SK-N-MC (cell line): Measurements from ENCODE around the gene DUSP3.

ENCODE experiments used
- DNase-seq: peaks from one replicate; pipeline ENCODE4 v3.0.0-alpha.2; 2011; ENCODE audit warnings: low read depth, low spot score
- H3K27ac ChIP-seq: fragments of 200-600 bp; sonication (generic); 2 replicates; pipeline ENCODE4 v1.5.1; 2016; ENCODE audit warnings: mixed run types
- H3K36me3 ChIP-seq: fragments of 200-600 bp; sonication (generic); 2 replicates; pipeline ENCODE4 v1.6.1; 2017; ENCODE audit warnings: antibody characterized with exemption, low read length, mixed read lengths; ENCODE audit not compliant: insufficient read depth
- H3K4me3 ChIP-seq: fragments of 200-600 bp; sonication (generic); 2 replicates; pipeline ENCODE4 v1.5.1; 2016
- H3K9ac ChIP-seq: fragments of 200-600 bp; sonication (generic); 2 replicates; pipeline ENCODE4 v1.8.0; 2017; ENCODE audit warnings: mixed run types, mixed read lengths; ENCODE audit not compliant: insufficient read length
- H3K9me3 ChIP-seq: fragments of 200-600 bp; sonication (generic); 2 replicates; pipeline ENCODE4 v1.6.1; 2017; ENCODE audit warnings: low read depth, mild to moderate bottlenecking, antibody characterized with exemption, low read length, moderate library complexity, mixed read lengths
- EZH2 ChIP-seq: fragments of 200-600 bp; sonication (generic); IDR thresholded peaks from one replicate; pipeline ENCODE4 v1.6.1; 2017; ENCODE audit warnings: antibody characterized with exemption
- FOXP2 ChIP-seq: optimal IDR thresholded peaks from 2 replicates; pipeline ENCODE3; 2011; ENCODE audit warnings: mild to moderate bottlenecking, moderate library complexity; ENCODE audit not compliant: insufficient read depth; ENCODE audit errors: extremely low read length, control extremely low read depth
- POLR2AphosphoS5 ChIP-seq: IDR thresholded peaks from 2 replicates; pipeline ENCODE4 v1.6.1; 2012; ENCODE audit warnings: mild to moderate bottlenecking, low read depth, low read length, borderline replicate concordance

DUSP3 gene

DNA sequence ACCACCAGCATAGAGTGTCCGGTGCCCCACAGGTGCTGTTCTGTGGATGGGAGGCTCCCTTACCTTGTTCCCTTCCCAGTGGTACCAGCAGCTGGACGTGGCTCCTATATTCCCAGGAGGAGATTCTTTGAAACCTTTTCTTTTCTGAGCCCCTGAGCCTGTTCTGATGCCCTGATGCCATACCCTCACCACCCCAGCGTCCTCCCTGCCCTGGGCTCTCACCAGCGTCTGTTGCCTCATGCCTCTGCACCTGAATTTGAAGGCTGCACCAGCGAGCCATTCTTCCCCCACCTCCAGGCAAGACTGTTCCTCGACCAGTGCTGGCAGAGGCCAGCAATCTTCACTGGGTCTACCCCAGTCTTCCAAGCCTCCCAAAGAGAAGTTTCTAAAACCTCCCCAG is 20.7 kb downstream of the DUSP3 start:
- Histone ChIP-seq H3K4me3 (no peak overlapping the region), H3K9ac (no peak overlapping the region), H3K9me3 (no peaks in the 10 kb centered on the region), H3K36me3 (no peaks in the 10 kb centered on the region), H3K27ac (no peak overlapping the region)
- no peak for DNase-seq
- TF ChIP-seq EZH2 = no peak
- TF ChIP-seq POLR2AphosphoS5 = no peak
- no peak for TF ChIP-seq FOXP2

- Histone ChIP-seq H3K4me3 (no peak overlapping the region), H3K9ac (no peak overlapping the region), H3K36me3 (no peaks in the 10 kb centered on the region), H3K9me3 (no peaks in the 10 kb centered on the region), H3K27ac (no peak overlapping the region)
- TF ChIP-seq FOXP2 = no peak
- TF ChIP-seq EZH2 = no peak
- no peak for TF ChIP-seq POLR2AphosphoS5
- DNase-seq = no peak
Measured at GRCh38 chr17:43757171-43757660, 21.6 kb downstream of the DUSP3 start.

- Histone ChIP-seq H3K4me3 (no peak overlapping the region), H3K27ac (no peak overlapping the region), H3K9ac (no peak overlapping the region), H3K36me3 (no peaks in the 10 kb centered on the region), H3K9me3 (no peaks in the 10 kb centered on the region)
- no peak for DNase-seq
- TF ChIP-seq EZH2 = no peak
- no peak for TF ChIP-seq POLR2AphosphoS5
- TF ChIP-seq FOXP2 = no peak
Measured at GRCh38 chr17:43756201-43756600, 22.6 kb downstream of the DUSP3 start.

DNA sequence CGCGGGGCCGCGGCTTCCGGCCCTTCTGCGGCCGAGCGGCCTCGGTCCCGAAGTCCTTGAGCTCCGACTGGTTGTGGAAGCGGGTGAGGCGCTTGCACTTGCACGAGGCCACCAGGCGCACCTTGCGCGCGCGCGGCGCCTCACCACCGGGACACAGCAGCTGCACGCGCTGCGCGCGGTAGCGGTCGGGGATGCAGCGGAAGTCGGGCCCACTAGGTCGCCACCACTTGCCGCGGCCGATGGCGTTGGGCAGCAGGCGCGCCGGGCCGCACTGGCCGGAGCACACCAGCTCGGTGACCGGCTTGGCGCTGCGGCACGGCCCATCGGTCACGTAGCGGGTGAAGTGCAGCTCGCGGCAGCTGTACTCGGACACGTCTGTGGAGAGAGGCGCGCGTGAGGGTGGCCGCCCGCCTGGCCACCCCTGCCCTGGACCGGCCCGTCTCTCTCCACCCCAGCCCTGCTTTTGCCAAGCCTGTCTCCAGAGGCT is 23.3 kb downstream of the DUSP3 start:
- DNase-seq = no peak

DNA sequence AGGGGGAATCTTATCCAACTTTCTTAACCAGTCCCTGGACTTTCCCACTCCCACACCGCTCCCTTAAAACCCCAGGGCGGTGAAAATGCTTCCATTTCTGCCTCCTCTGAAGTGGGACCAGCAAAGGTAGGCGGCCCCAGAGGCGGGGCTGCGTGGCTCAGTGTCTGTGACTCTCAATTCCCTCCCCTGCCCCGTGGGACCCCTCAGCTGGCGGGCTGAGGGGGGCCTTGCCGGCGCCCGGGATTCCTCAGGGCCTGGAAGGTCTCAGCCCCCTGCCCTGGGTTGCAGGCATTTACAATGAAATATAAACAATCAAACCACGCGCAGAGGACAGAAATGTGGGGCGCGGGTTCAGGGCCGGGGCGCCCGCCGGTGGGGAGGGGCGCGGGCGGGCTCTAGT is 23.8 kb downstream of the DUSP3 start:
- TF ChIP-seq EZH2 = no peak
- no peak for TF ChIP-seq FOXP2
- no peak for TF ChIP-seq POLR2AphosphoS5
- Histone ChIP-seq H3K36me3 (no peaks in the 10 kb centered on the region), H3K9ac (no peak overlapping the region), H3K4me3 (no peak overlapping the region), H3K9me3 (no peaks in the 10 kb centered on the region), H3K27ac (no peak overlapping the region)
- DNase-seq = no peak

More for the DNA sequence above, 23.3 kb downstream of the DUSP3 start:
- Histone ChIP-seq H3K27ac (no peak overlapping the region), H3K9ac (no peak overlapping the region), H3K4me3 (no peak overlapping the region), H3K36me3 (no peaks in the 10 kb centered on the region), H3K9me3 (no peaks in the 10 kb centered on the region)
- no peak for TF ChIP-seq FOXP2
- peak; percentile 56 for TF ChIP-seq EZH2

DNA sequence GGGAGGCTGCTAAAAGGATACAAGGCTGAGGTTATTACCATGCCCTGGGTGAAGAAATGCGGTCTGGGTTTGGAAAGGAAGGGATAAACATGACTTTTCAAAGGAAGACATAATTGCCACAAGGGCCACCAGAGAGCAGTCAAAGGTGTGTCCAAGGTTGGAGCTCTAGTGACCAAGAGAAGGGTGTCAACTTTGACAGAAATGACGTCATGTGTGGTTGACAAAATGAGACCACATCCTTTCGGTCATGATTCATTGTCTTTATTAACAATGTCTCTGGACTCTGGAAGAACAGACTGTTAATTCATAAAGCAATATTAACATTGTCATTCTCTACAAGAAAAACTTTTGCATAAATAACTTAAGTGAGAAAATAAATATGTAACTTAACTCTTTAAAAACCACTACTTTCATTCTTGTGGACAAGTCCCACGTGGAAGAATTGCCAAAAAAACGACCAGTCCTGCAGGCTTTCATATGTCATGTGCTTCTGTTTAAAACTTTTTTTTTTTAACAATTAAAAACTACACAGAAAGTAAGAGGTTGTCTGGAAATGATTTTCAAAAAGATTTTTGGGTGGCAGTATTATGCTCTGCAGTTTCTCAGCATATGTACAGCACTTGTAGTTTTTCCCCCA is 25.2 kb downstream of the DUSP3 start:
- no peak overlapping the region for H3K4me3 ChIP-seq
- H3K9me3 ChIP-seq = no peaks in the 10 kb centered on the region
- TF ChIP-seq EZH2 (no peak), POLR2AphosphoS5 (no peak), FOXP2 (no peak)
- no peaks in the 10 kb centered on the region for H3K36me3 ChIP-seq
- no peak overlapping the region for H3K9ac ChIP-seq
- no peak overlapping the region for H3K27ac ChIP-seq
- no peak for DNase-seq

DNA sequence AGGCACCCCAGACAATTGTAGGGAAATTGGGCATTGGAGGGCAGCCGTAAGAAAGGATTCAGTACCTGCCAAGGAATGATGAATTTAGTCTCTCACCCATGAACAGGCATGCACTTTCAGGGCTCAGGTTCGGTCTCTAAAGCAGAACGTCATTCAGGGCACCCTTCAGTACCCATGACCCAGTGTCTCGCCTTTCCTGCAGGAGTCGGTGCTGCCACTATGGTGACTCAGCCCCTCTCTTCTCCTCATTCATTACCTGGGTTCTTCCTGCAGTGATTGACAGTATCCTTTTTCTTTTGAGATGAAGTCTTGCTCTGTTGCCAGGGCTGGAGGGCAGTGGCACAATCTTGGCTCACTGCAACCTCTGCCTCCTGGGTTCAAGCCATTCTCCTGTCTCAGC is 28.6 kb downstream of the DUSP3 start:
- TF ChIP-seq FOXP2 (no peak), POLR2AphosphoS5 (no peak)
- Histone ChIP-seq H3K4me3 (no peak overlapping the region), H3K9me3 (no peaks in the 10 kb centered on the region), H3K9ac (no peak overlapping the region), H3K27ac (no peak overlapping the region), H3K36me3 (no peaks in the 10 kb centered on the region)
- DNase-seq = no peak

DNA sequence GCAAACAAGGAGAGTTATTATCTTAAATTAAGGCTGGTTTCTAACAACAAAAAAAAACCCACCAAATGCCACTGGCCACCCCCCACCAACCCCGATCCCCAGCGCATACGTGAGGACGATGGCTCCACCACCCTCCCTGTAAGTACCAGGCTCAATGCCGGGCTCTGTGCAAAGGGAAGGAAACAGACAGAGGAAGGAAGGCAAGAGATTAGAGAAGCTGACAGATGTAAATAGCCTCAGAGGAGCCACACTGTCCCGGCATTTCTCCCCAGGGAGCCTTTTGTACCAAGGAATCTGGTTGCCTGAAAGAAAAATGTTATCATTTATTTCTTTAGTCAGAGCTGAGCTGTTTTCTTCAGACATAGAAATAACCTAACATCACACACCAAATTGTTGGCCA is 33.2 kb downstream of the DUSP3 start:
- no peak overlapping the region for H3K9ac ChIP-seq

GRCh38 chr17:43741636-43742035 is 37.1 kb downstream of the DUSP3 start:
- TF ChIP-seq FOXP2 (no peak), POLR2AphosphoS5 (no peak), EZH2 (no peak)
- H3K27ac ChIP-seq = no peak overlapping the region
- DNase-seq = no peak
- H3K4me3 ChIP-seq = no peak overlapping the region
- no peaks in the 10 kb centered on the region for H3K9me3 ChIP-seq
- H3K36me3 ChIP-seq = no peaks in the 10 kb centered on the region
- no peak overlapping the region for H3K9ac ChIP-seq

More for the DNA sequence above, 33.2 kb downstream of the DUSP3 start:
- no peak for DNase-seq
- Histone ChIP-seq H3K9me3 (no peaks in the 10 kb centered on the region), H3K4me3 (peak overlapping the region; percentile 65), H3K36me3 (no peaks in the 10 kb centered on the region), H3K27ac (no peak overlapping the region)
- no peak for TF ChIP-seq EZH2
- no peak for TF ChIP-seq POLR2AphosphoS5
- no peak for TF ChIP-seq FOXP2
